Ishikawa (cell line): ENCODE data around the gene DACH1.

ENCODE experiments used
- CEBPB ChIP-seq: IDR thresholded peaks from 2 replicates; pipeline ENCODE4 v1.6.1; 2012
- CREB1 ChIP-seq: IDR thresholded peaks from 2 replicates; pipeline ENCODE4 v1.6.1; 2012; ENCODE audit warnings: low read depth
- EGR1 ChIP-seq: IDR thresholded peaks from 2 replicates; pipeline ENCODE4 v1.6.1; 2012
- EP300 ChIP-seq: IDR thresholded peaks from 2 replicates; pipeline ENCODE4 v1.6.1; 2012; ENCODE audit warnings: borderline replicate concordance
- FOXM1 ChIP-seq: IDR thresholded peaks from 2 replicates; pipeline ENCODE4 v1.6.1; 2012; ENCODE audit warnings: low read depth, borderline replicate concordance
- NFIC ChIP-seq: IDR thresholded peaks from 2 replicates; pipeline ENCODE4 v1.6.1; 2012
- RAD21 ChIP-seq: IDR thresholded peaks from 2 replicates; pipeline ENCODE4 v1.6.1; 2012; ENCODE audit warnings: low read depth
- TAF1 ChIP-seq: IDR thresholded peaks from 2 replicates; pipeline ENCODE4 v1.6.1; 2012; ENCODE audit warnings: low read depth, mild to moderate bottlenecking
- TCF12 ChIP-seq: IDR thresholded peaks from 2 replicates; pipeline ENCODE4 v1.6.1; 2012; ENCODE audit warnings: low read depth
- TEAD4 ChIP-seq: IDR thresholded peaks from 2 replicates; pipeline ENCODE4 v1.6.1; 2012
- YY1 ChIP-seq: IDR thresholded peaks from 2 replicates; pipeline ENCODE4 v1.6.1; 2012; ENCODE audit warnings: low read depth
- ZBTB7A ChIP-seq: IDR thresholded peaks from 2 replicates; pipeline ENCODE4 v1.6.1; 2012; ENCODE audit warnings: low read depth
- TF ChIP-seq, protein P1 (sequence below): IDR thresholded peaks from 2 replicates; pipeline ENCODE4 v1.6.1; 2012; ENCODE audit warnings: low read depth, mild to moderate bottlenecking
- TF ChIP-seq, protein P2 (sequence below): IDR thresholded peaks from 2 replicates; pipeline ENCODE4 v1.6.1; 2012
- TF ChIP-seq, protein P3 (sequence below): IDR thresholded peaks from 2 replicates; pipeline ENCODE4 v1.6.1; 2012

The DACH1 gene

DNA sequence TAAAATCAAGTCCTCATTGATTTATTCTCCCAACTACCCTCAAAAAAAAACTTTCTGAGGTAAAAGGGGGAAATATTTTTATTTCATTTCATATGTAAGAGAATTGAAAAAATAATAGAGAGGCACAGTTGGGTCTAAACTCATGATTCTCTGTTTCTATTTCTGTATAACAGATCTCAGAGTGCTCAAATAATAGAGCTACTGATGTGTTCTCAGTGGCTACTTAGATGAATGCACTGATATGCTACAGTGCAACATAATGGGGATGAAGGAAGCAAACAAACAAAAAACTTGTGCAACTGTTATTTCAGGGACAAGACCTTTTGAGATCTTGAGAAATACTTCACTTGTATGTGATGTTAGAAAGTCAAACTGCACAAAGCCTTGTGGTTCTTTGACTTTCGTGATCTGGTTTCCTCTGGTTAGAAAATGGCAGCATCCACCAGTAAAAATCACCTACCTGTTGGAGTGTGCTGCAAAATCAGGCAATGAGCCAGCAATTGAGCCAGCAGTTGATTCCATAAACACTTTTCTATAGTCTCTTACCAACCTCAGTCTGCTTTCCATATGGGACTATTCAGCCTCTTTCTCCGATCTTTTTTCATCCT lies 9.7 kb upstream of the DACH1 start:
- no peak for TF ChIP-seq FOXM1
- TF ChIP-seq CREB1: no peak
- no peak for TF ChIP-seq TAF1
- no peak for TF ChIP-seq ZBTB7A
- no peak for TF ChIP-seq EP300
- TF ChIP-seq TEAD4: no peak

DNA sequence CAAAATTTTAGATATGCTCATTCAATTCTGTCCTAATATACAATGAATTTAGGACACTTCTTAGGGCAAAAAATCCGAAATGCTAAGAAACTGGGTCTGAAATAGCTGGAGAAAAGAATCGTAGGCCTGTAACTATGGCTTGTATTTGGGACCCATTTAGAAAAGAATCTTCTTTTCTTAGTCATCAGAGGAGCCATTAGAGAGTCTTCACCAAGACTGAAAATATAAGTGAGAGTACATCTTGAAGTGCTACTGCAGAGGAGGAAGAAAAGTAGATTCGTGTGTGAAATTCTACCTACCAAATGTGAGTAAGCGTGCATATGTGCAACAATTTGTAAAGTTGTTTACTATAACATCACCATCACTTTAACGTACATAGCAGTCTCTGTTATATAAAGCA lies 8.8 kb upstream of the DACH1 start:
- no peak for TF ChIP-seq EP300
- no peak for TF ChIP-seq RAD21
- TF ChIP-seq, protein P1, sequence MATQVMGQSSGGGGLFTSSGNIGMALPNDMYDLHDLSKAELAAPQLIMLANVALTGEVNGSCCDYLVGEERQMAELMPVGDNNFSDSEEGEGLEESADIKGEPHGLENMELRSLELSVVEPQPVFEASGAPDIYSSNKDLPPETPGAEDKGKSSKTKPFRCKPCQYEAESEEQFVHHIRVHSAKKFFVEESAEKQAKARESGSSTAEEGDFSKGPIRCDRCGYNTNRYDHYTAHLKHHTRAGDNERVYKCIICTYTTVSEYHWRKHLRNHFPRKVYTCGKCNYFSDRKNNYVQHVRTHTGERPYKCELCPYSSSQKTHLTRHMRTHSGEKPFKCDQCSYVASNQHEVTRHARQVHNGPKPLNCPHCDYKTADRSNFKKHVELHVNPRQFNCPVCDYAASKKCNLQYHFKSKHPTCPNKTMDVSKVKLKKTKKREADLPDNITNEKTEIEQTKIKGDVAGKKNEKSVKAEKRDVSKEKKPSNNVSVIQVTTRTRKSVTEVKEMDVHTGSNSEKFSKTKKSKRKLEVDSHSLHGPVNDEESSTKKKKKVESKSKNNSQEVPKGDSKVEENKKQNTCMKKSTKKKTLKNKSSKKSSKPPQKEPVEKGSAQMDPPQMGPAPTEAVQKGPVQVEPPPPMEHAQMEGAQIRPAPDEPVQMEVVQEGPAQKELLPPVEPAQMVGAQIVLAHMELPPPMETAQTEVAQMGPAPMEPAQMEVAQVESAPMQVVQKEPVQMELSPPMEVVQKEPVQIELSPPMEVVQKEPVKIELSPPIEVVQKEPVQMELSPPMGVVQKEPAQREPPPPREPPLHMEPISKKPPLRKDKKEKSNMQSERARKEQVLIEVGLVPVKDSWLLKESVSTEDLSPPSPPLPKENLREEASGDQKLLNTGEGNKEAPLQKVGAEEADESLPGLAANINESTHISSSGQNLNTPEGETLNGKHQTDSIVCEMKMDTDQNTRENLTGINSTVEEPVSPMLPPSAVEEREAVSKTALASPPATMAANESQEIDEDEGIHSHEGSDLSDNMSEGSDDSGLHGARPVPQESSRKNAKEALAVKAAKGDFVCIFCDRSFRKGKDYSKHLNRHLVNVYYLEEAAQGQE: no peak
- TF ChIP-seq, protein P2, sequence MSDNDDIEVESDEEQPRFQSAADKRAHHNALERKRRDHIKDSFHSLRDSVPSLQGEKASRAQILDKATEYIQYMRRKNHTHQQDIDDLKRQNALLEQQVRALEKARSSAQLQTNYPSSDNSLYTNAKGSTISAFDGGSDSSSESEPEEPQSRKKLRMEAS: no peak
- no peak for TF ChIP-seq CEBPB
- TF ChIP-seq TCF12: no peak
- TF ChIP-seq TAF1: no peak
- no peak for TF ChIP-seq YY1
- TF ChIP-seq, protein P3, sequence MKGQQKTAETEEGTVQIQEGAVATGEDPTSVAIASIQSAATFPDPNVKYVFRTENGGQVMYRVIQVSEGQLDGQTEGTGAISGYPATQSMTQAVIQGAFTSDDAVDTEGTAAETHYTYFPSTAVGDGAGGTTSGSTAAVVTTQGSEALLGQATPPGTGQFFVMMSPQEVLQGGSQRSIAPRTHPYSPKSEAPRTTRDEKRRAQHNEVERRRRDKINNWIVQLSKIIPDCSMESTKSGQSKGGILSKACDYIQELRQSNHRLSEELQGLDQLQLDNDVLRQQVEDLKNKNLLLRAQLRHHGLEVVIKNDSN: no peak
- TF ChIP-seq TEAD4: no peak
- TF ChIP-seq CREB1: no peak
- TF ChIP-seq FOXM1: no peak
- no peak for TF ChIP-seq EGR1
- no peak for TF ChIP-seq ZBTB7A
- no peak for TF ChIP-seq NFIC

DNA sequence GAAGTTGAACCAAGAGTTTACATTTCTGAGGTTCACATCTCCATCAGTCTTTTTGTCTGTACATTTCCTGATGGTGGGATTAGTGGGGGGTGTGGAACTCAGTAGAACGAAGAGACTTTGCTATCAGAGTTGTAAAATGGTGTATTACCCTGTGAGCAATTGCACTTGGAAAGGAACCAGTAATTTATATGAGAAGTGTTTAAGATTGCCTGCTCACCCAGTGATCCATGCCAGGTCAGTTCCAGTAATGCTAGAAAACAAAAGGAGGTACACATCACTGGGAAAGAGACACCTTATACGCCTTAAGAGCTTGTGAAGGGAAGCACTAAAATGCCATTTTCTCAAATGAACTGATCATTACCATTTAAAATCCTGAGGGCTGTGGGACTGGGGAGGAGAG lies 7.5 kb upstream of the DACH1 start:
- no peak; the same call in 1 of the 2 replicates for TF ChIP-seq FOXM1
- no peak for TF ChIP-seq TAF1
- TF ChIP-seq EGR1: no peak
- TF ChIP-seq RAD21: no peak
- TF ChIP-seq, protein P2: no peak
- no peak for TF ChIP-seq YY1
- TF ChIP-seq EP300: peak; percentile 73
- TF ChIP-seq TEAD4: peak; percentile 15; the same call in 1 of the 2 replicates
- no peak for TF ChIP-seq TCF12
- TF ChIP-seq CEBPB: no peak

DNA sequence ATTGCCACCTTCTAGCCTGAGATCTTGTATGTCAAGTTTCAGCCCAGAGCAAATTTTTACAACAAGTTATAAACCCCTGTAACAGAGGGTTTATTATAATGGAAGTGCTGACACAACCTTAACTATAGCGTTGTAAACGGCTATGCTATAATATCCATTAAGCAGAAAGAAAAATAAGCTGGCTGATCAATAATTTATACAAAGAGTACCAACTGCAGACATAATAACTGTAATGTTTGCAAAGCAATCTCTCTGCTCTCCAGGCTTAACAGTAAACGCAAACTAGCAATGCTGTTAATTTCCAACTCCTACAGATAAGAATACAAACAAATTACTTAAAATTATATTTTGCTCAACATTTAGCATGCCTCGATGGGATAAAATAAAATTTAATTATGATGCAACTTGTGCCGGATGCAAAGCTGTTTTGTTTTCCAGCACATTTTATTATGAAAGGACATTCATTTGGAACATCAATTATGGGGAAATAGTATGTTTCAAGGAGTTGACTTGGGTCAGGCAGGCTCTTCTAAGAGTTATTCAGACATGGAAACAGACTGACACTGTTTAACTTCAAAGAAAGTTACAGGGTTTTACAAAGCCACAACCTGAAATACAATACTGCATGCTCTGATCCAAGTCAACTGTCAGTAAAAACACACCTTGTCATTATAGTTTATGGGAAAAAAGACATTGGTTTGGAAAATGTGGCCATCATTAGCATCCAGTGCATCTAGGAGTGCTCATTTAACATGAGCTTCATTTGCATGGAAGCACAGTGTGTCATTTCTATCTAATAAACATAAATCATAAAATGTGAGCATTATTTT lies 6.6 kb upstream of the DACH1 start:
- TF ChIP-seq NFIC (no peak), EP300 (no peak), ZBTB7A (no peak), CREB1 (no peak), TCF12 (no peak), FOXM1 (no peak)
- TF ChIP-seq, protein P2: no peak
- TF ChIP-seq, protein P3: no peak

DNA sequence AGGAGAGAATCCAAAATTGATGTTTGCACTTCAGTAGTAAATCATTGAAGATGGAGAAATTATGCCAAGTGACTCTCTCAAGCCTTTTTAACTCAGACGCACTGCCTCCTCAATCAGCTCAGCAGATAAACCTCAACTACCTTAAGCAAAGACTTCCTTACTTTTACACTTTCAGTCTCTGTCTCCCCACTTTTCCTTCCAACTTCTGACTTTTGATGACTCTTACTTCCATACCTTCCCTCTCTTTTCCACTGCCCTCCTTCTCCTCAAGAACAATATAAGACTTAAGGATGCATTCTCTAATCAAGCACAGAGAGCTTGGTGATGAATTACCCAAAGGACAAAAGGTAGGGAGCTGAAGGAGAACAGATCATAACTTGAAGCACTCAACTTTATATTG lies 4.8 kb upstream of the DACH1 start:
- no peak for TF ChIP-seq TCF12
- no peak for TF ChIP-seq YY1
- TF ChIP-seq EGR1: no peak
- TF ChIP-seq TAF1: no peak
- TF ChIP-seq NFIC: no peak
- no peak for TF ChIP-seq RAD21
- TF ChIP-seq, protein P1: no peak
- TF ChIP-seq, protein P3: no peak
- TF ChIP-seq FOXM1: no peak
- TF ChIP-seq CEBPB: no peak
- no peak for TF ChIP-seq TEAD4
- TF ChIP-seq ZBTB7A: no peak
- TF ChIP-seq, protein P2: no peak
